Smooth muscle cell (in vitro differentiated cells): Measurements from ENCODE around the gene NUDT10. TPM values are rescaled to one million over a fixed set of nuclear protein-coding genes. Genes with fewer than 3 reads are reported as not detected.
A peak's percentile ranks its signal among the peaks of the same experiment; 100 is the strongest.

Experiments
- DNase-seq: peaks from one replicate; lab custom pipeline; 2025; ENCODE audit not compliant: unreplicated experiment; lab: John Stamatoyannopoulos, UW
- H2AFZ ChIP-seq: fragments of 200-600 bp; sonication (generic); 2 replicates; pipeline ENCODE4 v1.6.0; 2016; ENCODE audit warnings: antibody characterized with exemption, low read depth, mild to moderate bottlenecking
- H3F3A ChIP-seq: fragments of 200-600 bp; sonication (generic); 2 replicates; pipeline ENCODE4 v1.6.0; 2017; ENCODE audit warnings: antibody characterized with exemption, low read depth
- H3K27ac ChIP-seq: fragments of 200-600 bp; sonication (generic); 2 replicates; pipeline ENCODE4 v1.5.1; 2016; ENCODE audit warnings: low read depth, mild to moderate bottlenecking
- H3K27me3 ChIP-seq: fragments of 200-600 bp; sonication (generic); 2 replicates; pipeline ENCODE4 v1.6.1; 2016; ENCODE audit warnings: low read depth, mild to moderate bottlenecking
- H3K36me3 ChIP-seq: fragments of 200-600 bp; sonication (generic); 2 replicates; pipeline ENCODE4 v1.5.1; 2016; ENCODE audit warnings: low read depth
- H3K4me1 ChIP-seq: fragments of 200-600 bp; sonication (generic); 2 replicates; pipeline ENCODE4 v1.5.1; 2016; ENCODE audit warnings: low read depth
- H3K4me2 ChIP-seq: fragments of 200-600 bp; sonication (generic); 2 replicates; pipeline ENCODE4 v1.6.0; 2016; ENCODE audit warnings: mild to moderate bottlenecking
- H3K4me3 ChIP-seq: fragments of 200-600 bp; sonication (generic); 2 replicates; pipeline ENCODE4 v1.5.1; 2016; ENCODE audit warnings: mild to moderate bottlenecking
- H3K79me2 ChIP-seq: fragments of 200-600 bp; sonication (generic); 2 replicates; pipeline ENCODE4 v1.6.0; 2016; ENCODE audit warnings: low read depth, mild to moderate bottlenecking
- H3K9ac ChIP-seq: fragments of 200-600 bp; sonication (generic); 2 replicates; pipeline ENCODE4 v1.6.0; 2016; ENCODE audit warnings: low read depth
- H3K9me3 ChIP-seq: fragments of 200-600 bp; sonication (generic); replicated peaks from 2 replicates; pipeline ENCODE4 v1.5.1; 2016; ENCODE audit warnings: low read depth
- H4K20me1 ChIP-seq: fragments of 200-600 bp; sonication (generic); 2 replicates; pipeline ENCODE4 v1.6.0; 2016; ENCODE audit warnings: low read depth
- WGBS: methylation state at CpG from one replicate; pipeline ENCODE4 v1.1.7; 2016; ENCODE audit warnings: low lambda C conversion rate; 5-methylcytosine and 5-hydroxymethylcytosine counted together
- polyA plus RNA-seq: library from polyadenylated mRNA; unstranded; fragments of >200 nt; fragmentation: Nextera tagmentation; extraction: Ambion mirVana; gene quantifications from 2 replicates; pipeline ENCODE4 v1.2.1, GENCODE V29; 2016
- total RNA-seq: library from RNA; depleted of rRNA; stranded (reverse); fragments of >200 nt; gene quantifications from 2 replicates; pipeline ENCODE4 v1.2.3, GENCODE V29; 2014
- TF ChIP-seq, protein P1 (sequence below): fragments of 200-600 bp; sonication (generic); IDR thresholded peaks from 2 replicates; pipeline ENCODE4 v1.5.1; 2017; ENCODE audit warnings: borderline replicate concordance, mild to moderate bottlenecking, antibody characterized with exemption; ENCODE audit not compliant: insufficient read depth, poor library complexity, severe bottlenecking

NUDT10 gene
- total and polyA plus RNA-seq, 2 experiments from 2014 or later, result 3.2 to 4.5 TPM

DNA sequence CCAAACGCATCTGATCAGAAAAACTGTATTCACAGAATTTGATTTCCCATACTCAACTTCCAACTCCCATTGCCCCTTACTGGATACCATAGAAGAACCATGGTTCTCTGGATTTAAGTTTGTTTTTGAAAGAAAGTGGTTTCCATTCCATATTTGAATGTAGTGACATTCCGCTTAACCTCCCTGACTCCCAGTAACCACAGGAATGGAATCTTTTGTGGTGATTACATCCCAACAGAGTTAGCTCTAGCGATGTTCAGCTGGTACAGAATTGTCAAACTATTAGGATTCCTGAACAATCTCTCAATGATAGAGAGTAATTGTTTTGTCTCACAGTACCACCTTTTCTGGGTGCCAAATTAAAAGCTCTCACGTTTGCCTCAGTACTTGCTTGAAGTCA is 1.7 kb downstream of the NUDT10 start:
- TF ChIP-seq, protein P1, sequence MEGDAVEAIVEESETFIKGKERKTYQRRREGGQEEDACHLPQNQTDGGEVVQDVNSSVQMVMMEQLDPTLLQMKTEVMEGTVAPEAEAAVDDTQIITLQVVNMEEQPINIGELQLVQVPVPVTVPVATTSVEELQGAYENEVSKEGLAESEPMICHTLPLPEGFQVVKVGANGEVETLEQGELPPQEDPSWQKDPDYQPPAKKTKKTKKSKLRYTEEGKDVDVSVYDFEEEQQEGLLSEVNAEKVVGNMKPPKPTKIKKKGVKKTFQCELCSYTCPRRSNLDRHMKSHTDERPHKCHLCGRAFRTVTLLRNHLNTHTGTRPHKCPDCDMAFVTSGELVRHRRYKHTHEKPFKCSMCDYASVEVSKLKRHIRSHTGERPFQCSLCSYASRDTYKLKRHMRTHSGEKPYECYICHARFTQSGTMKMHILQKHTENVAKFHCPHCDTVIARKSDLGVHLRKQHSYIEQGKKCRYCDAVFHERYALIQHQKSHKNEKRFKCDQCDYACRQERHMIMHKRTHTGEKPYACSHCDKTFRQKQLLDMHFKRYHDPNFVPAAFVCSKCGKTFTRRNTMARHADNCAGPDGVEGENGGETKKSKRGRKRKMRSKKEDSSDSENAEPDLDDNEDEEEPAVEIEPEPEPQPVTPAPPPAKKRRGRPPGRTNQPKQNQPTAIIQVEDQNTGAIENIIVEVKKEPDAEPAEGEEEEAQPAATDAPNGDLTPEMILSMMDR, result no peak
- no peaks in the 10 kb centered on the region for H3K79me2 ChIP-seq
- no peak overlapping the region for H2AFZ ChIP-seq
- H3F3A ChIP-seq, result no peaks in the 10 kb centered on the region
- WGBS, result 34% methylated on average over 4 of the region's 4 CpGs
- peak overlapping the region; percentile 83 for H3K4me2 ChIP-seq
- H3K4me1 ChIP-seq, result peaks cover 6% of the 10 kb centered on the region
- H3K9ac ChIP-seq, result no peak overlapping the region
- H3K36me3 ChIP-seq, result no peaks in the 10 kb centered on the region
- H3K9me3 ChIP-seq, result no peaks in the 10 kb centered on the region
- no peak for DNase-seq
- H3K4me3 ChIP-seq, result peak overlapping the region; percentile 18
- no peaks in the 10 kb centered on the region for H3K27me3 ChIP-seq
- no peaks in the 10 kb centered on the region for H4K20me1 ChIP-seq
- H3K27ac ChIP-seq, result no peak overlapping the region

- no peaks in the 10 kb centered on the region for H3F3A ChIP-seq
- no peak overlapping the region for H3K4me2 ChIP-seq
- H3K79me2 ChIP-seq, result no peaks in the 10 kb centered on the region
- no peaks in the 10 kb centered on the region for H3K36me3 ChIP-seq
- no peak overlapping the region for H3K4me3 ChIP-seq
- 33% methylated on average over 3 of the region's 3 CpGs for WGBS
- no peak overlapping the region for H2AFZ ChIP-seq
- H4K20me1 ChIP-seq, result no peaks in the 10 kb centered on the region
- no peak overlapping the region for H3K9ac ChIP-seq
- H3K9me3 ChIP-seq, result no peaks in the 10 kb centered on the region
- TF ChIP-seq, protein P1, result peak; percentile 37
- no peaks in the 10 kb centered on the region for H3K27me3 ChIP-seq
- DNase-seq, result no peak
- H3K27ac ChIP-seq, result no peak overlapping the region
- peaks cover 6% of the 10 kb centered on the region for H3K4me1 ChIP-seq
Measured at GRCh38 chrX:51336584-51336983, 4.0 kb downstream of the NUDT10 start.

DNA sequence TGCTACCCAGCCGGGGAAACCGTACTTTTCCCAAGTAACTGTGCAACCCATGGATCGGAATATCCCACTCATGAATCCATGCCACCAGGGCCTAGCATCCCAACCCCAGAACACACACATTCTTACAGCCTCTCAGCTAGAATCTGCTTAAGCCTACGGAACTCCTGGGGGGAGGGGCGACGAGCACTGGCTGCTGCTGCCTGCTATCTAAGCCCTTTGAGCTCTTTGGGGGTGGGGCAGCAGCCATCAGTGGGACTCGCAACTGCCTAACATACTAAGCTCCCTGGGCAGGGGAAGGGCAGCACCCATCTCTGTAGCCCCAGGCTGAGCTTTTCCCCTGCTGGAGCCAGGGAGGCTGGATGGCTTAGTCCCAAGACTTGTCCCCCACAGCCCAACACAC is 28.6 kb downstream of the NUDT10 start:
- Histone ChIP-seq H3K4me1 (no peaks in the 10 kb centered on the region), H3K79me2 (no peaks in the 10 kb centered on the region), H3K4me3 (no peak overlapping the region), H3K36me3 (no peaks in the 10 kb centered on the region), H3K4me2 (no peak overlapping the region), H3F3A (no peaks in the 10 kb centered on the region), H3K27me3 (no peaks in the 10 kb centered on the region), H4K20me1 (no peaks in the 10 kb centered on the region), H3K27ac (no peak overlapping the region), H2AFZ (no peak overlapping the region), H3K9ac (no peak overlapping the region), H3K9me3 (no peaks in the 10 kb centered on the region)
- TF ChIP-seq, protein P1, result no peak
- no peak for DNase-seq
- WGBS, result 74% methylated on average over 7 of the region's 7 CpGs

- no peak for DNase-seq
- 67% methylated on average over 2 of the region's 2 CpGs for WGBS
- Histone ChIP-seq H3K9ac (no peak overlapping the region), H3K36me3 (no peaks in the 10 kb centered on the region), H3K9me3 (no peaks in the 10 kb centered on the region), H2AFZ (no peak overlapping the region), H3K27ac (no peak overlapping the region), H3K4me1 (no peaks in the 10 kb centered on the region), H3K79me2 (no peaks in the 10 kb centered on the region), H3F3A (no peaks in the 10 kb centered on the region), H3K4me3 (no peak overlapping the region), H4K20me1 (no peaks in the 10 kb centered on the region), H3K27me3 (no peaks in the 10 kb centered on the region), H3K4me2 (no peak overlapping the region)
- TF ChIP-seq, protein P1, result no peak
Measured at GRCh38 chrX:51376672-51377071, 44.0 kb downstream of the NUDT10 start.
